HepG2 (cell line): Measurements from ENCODE around the gene TM9SF4. TPM values are rescaled to one million over a fixed set of nuclear protein-coding genes. Genes with fewer than 3 reads are reported as not detected.

ENCODE experiments used
- ATAC-seq: fragments of 200-7000 bp; cut with Tn5 transposase; 3 replicates; pipeline ENCODE4 v1.9.1; 2020; ENCODE audit warnings: mild to moderate bottlenecking, moderate library complexity
- BruUV-seq: library from RNA; stranded (reverse); fragments of 400-500 nt; replicated peaks from 2 replicates; lab custom pipeline; 2021; lab: Mats Ljungman, UMichigan
- CTCF ChIA-PET: fragments of 300-600 bp; formaldehyde crosslinking; extraction: SDS; loops from one replicate; lab custom pipeline; 2021; ENCODE audit warnings: low total read pairs, inconsistent platforms, low intra/inter-chr PET ratio; lab: Yijun Ruan, JAX
- POLR2A ChIA-PET: fragments of 350-600 bp; sonication (Branson Sonifier 250); formaldehyde crosslinking; loops from one replicate; lab custom pipeline; 2020; ENCODE audit warnings: antibody characterized with exemption, inconsistent platforms; lab: Yijun Ruan, JAX
- DNase-seq: peaks from one replicate; pipeline ENCODE4 v3.0.0-alpha.2; 2015; ENCODE audit warnings: low spot score
- FAIRE-seq: peaks from 3 replicates; lab custom pipeline; 2011; peaks lifted over from hg19 to GRCh38; lab: Jason Lieb, UNC
- H2AFZ ChIP-seq: one replicate; pipeline ENCODE4 v1.6.1; 2011; ENCODE audit warnings: low read length, inconsistent platforms
- H3K27ac ChIP-seq: fragments of 300-600 bp; 3 replicates; pipeline ENCODE4 v1.8.0; 2011; ENCODE audit warnings: mixed run types, mild to moderate bottlenecking, mixed read lengths, low read length, inconsistent platforms; ENCODE audit not compliant: insufficient read depth; ENCODE audit errors: extremely low read length
- H3K27me3 ChIP-seq, 2 experiments: fragments of 200-600 bp in 1 of 2; 2 replicates in 1 of 2; 3 replicates in 1 of 2; pipeline versions ENCODE4 v1.6.0 to v1.8.0; 2011; ENCODE audit warnings: low read length in 2 of 2, mild to moderate bottlenecking in 2 of 2, moderate library complexity in 2 of 2, inconsistent platforms in 1 of 2; ENCODE audit not compliant: insufficient read depth in 2 of 2, control insufficient read depth in 1 of 2
- H3K36me3 ChIP-seq, 2 experiments: fragments of 200-600 bp in 1 of 2; replicated peaks in 1 of 2; 2 replicates in 1 of 2; 3 replicates in 1 of 2; pipeline versions ENCODE4 v1.5.1 to v1.8.0; 2011; ENCODE audit warnings: low read length in 2 of 2, inconsistent platforms in 1 of 2; ENCODE audit not compliant: insufficient read depth in 2 of 2, control insufficient read depth in 1 of 2
- H3K4me1 ChIP-seq: 2 replicates; pipeline ENCODE4 v1.5.1; 2012; ENCODE audit warnings: low read length, inconsistent platforms; ENCODE audit not compliant: insufficient read depth
- H3K4me2 ChIP-seq: 2 replicates; pipeline ENCODE4 v1.6.0; 2011; ENCODE audit warnings: low read depth, low read length, inconsistent platforms
- H3K4me3 ChIP-seq, 3 experiments: fragments of 200-600 bp in 1 of 3; sonication (generic), shearing (Covaris generic) in 1 of 3; replicated peaks in 1 of 3; 2 replicates each; pipeline ENCODE4 v1.5.1; 2011 to 2016; ENCODE audit warnings: low read length in 3 of 3, inconsistent platforms in 2 of 3, low read depth in 2 of 3, mild to moderate bottlenecking in 2 of 3, control low read depth in 1 of 3, mixed read lengths in 1 of 3; ENCODE audit not compliant: insufficient read depth in 1 of 3
- H3K79me2 ChIP-seq: one replicate; pipeline ENCODE4 v1.6.1; 2011; ENCODE audit warnings: low read length, inconsistent platforms; ENCODE audit not compliant: insufficient read depth
- H3K9ac ChIP-seq: 2 replicates; pipeline ENCODE4 v1.6.0; 2011; ENCODE audit warnings: mild to moderate bottlenecking, low read depth, low read length, inconsistent platforms; ENCODE audit not compliant: insufficient read depth
- H3K9me3 ChIP-seq: 2 replicates; pipeline ENCODE4 v1.5.1; 2012; ENCODE audit warnings: mild to moderate bottlenecking, low read length
- H4K20me1 ChIP-seq: 2 replicates; pipeline ENCODE4 v1.6.0; 2011; ENCODE audit warnings: inconsistent platforms, mild to moderate bottlenecking, low read length, moderate library complexity; ENCODE audit not compliant: insufficient read depth
- CENPX ChIP-seq: sonication (generic); formaldehyde crosslinking; IDR thresholded peaks from 2 replicates; pipeline ENCODE4 v1.9.0; 2021; ENCODE audit warnings: mild to moderate bottlenecking, missing genetic modification reagents, moderate library complexity
- MBNL3 ChIP-seq: fragments of 250-450 bp; sonication (Bioruptor Pico); conservative IDR thresholded peaks from 2 replicates; pipeline ENCODE4 v1.8.0; 2022; ENCODE audit warnings: mild to moderate bottlenecking, inconsistent platforms
- ZNF121 ChIP-seq: sonication (generic); formaldehyde crosslinking; IDR thresholded peaks from 2 replicates; pipeline ENCODE4 v1.5.0; 2020; ENCODE audit warnings: mild to moderate bottlenecking, missing genetic modification reagents
- WGBS: methylation state at CpG from one replicate; pipeline ENCODE4 v1.1.6; 2017; ENCODE audit warnings: low lambda C conversion rate; 5-methylcytosine and 5-hydroxymethylcytosine counted together
- in situ Hi-C: cut with HindIII; loops from 2 replicates; pipeline ENCODE4 v1.10.0; 2017; ENCODE audit warnings: low pct_unique_long_range_greater_than_20kb; ENCODE audit not compliant: extremely low pct_ligation_motif_present
- intact Hi-C: fragments of 100-400 bp; cut with micrococcal nuclease; formaldehyde crosslinking; loops from one replicate; pipeline ENCODE4 v1.10.0; 2022; ENCODE audit not compliant: unreplicated experiment
- polyA plus RNA-seq, 8 experiments: library from polyadenylated mRNA; depleted of rRNA in 3 of 8; stranded (reverse) in 7 of 8; unstranded in 1 of 8; fragments of >200 nt; fragmentation: Illumina TruSeq in 4 of 8; extraction: Trizol in 4 of 8; gene quantifications; 2 replicates each; pipeline versions ENCODE4 v1.2.1 to v1.2.3, GENCODE V29; 2011 to 2016; ENCODE audit warnings: low read depth in 4 of 8, missing spikeins in 1 of 8, mixed read lengths in 1 of 8; ENCODE audit not compliant: insufficient read depth in 1 of 8
- total RNA-seq, 5 experiments: library from RNA; depleted of rRNA; stranded (reverse); fragments of >200 nt; fragmentation: Illumina TruSeq; extraction: Trizol; gene quantifications; 2 replicates each; pipeline ENCODE4 v1.2.3, GENCODE V29; 2016; ENCODE audit warnings: low read depth in 1 of 5
- TF ChIP-seq, protein P1 (sequence below): sonication (generic); formaldehyde crosslinking; conservative IDR thresholded peaks from 2 replicates; pipeline ENCODE4 v1.8.1; 2023; ENCODE audit warnings: missing genetic modification reagents
- TF ChIP-seq, protein P2 (sequence below): sonication (generic); formaldehyde crosslinking; IDR thresholded peaks from 2 replicates; pipeline ENCODE4 v1.5.0; 2020; ENCODE audit warnings: mild to moderate bottlenecking, missing genetic modification reagents

The TM9SF4 gene
- total and polyA plus RNA-seq, 2 of the 13 experiments (the other 11 are each of a cell fraction or from before 2014, with no cell fraction given), result 53.5 to 171 TPM

DNA sequence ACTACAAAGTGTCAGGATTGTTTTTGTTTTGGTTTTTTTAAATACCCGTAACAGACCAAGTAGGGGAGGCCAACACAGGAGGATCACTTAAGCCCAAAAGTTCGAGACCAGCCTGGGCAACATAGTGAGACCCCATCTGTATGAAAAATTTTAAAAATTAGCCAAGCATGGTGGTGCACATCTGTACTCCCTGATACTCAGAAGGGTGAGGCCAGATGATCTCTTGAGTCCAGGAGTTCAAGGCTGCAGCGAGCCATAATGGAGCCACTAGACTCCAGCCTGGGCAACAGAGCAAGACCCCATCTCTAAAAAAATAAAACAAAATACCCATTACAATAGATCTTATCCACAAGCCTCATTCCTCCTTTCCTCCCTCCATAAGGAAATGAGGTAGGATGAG is 28.7 kb upstream of the TM9SF4 start:
- CTCF ChIA-PET, result no interaction called here
- H3K4me3 ChIP-seq, result no peak overlapping the region
- ATAC-seq, result no peak
- DNase-seq, result no peak
- H3K9ac ChIP-seq, result no peak overlapping the region
- no peaks in the 10 kb centered on the region for H4K20me1 ChIP-seq
- peaks cover 12% of the 10 kb centered on the region for H3K4me1 ChIP-seq
- no peak overlapping the region for H2AFZ ChIP-seq
- TF ChIP-seq ZNF121 (CRISPR knock-in tag), result peak; percentile 87
- no peak for TF ChIP-seq MBNL3 (CRISPR knock-in tag)
- TF ChIP-seq CENPX, result no peak
- TF ChIP-seq, protein P1, sequence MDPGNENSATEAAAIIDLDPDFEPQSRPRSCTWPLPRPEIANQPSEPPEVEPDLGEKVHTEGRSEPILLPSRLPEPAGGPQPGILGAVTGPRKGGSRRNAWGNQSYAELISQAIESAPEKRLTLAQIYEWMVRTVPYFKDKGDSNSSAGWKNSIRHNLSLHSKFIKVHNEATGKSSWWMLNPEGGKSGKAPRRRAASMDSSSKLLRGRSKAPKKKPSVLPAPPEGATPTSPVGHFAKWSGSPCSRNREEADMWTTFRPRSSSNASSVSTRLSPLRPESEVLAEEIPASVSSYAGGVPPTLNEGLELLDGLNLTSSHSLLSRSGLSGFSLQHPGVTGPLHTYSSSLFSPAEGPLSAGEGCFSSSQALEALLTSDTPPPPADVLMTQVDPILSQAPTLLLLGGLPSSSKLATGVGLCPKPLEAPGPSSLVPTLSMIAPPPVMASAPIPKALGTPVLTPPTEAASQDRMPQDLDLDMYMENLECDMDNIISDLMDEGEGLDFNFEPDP (CRISPR knock-in tag), result no peak
- TF ChIP-seq, protein P2, sequence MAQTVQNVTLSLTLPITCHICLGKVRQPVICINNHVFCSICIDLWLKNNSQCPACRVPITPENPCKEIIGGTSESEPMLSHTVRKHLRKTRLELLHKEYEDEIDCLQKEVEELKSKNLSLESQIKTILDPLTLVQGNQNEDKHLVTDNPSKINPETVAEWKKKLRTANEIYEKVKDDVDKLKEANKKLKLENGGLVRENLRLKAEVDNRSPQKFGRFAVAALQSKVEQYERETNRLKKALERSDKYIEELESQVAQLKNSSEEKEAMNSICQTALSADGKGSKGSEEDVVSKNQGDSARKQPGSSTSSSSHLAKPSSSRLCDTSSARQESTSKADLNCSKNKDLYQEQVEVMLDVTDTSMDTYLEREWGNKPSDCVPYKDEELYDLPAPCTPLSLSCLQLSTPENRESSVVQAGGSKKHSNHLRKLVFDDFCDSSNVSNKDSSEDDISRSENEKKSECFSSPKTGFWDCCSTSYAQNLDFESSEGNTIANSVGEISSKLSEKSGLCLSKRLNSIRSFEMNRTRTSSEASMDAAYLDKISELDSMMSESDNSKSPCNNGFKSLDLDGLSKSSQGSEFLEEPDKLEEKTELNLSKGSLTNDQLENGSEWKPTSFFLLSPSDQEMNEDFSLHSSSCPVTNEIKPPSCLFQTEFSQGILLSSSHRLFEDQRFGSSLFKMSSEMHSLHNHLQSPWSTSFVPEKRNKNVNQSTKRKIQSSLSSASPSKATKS, result no peak
- TF ChIP-seq, all 625 proteins: peak for 1
- Histone ChIP-seq H3K27me3 (peaks cover 11 to 49% of the 10 kb centered on the region in 2 experiments; a peak in 4 of 5 replicates), H3K4me2 (no peak overlapping the region), H3K27ac (no peak overlapping the region), H3K79me2 (no peaks in the 10 kb centered on the region), H3K9me3 (no peaks in the 10 kb centered on the region), H3K36me3 (no peaks in the 10 kb centered on the region)
- no peak for FAIRE-seq
- intact Hi-C loops, result no loop called here
- BruUV-seq, result no TSS peak
- POLR2A ChIA-PET, result no interaction called here
- 14% methylated on average over 3 of the region's 3 CpGs for whole genome bisulfite sequencing
- in situ Hi-C loops, result no loop called here
